ENCODE data around the gene PPFIBP2.

The PPFIBP2 gene

GRCh38 chr11:7563281-7563680 is 49.5 kb downstream of the PPFIBP2 start:
- Histone ChIP-seq H3K4me3 (ENCODE audit: low read depth, low read length) (no peak overlapping the region), H3K4me1 (ENCODE audit: control insufficient read depth, insufficient read depth, low read length) (no peaks in the 10 kb centered on the region), H3K36me3 (ENCODE audit: control insufficient read depth in 2 of 2, insufficient read depth in 1 of 2, low read length in 2 of 2) (no peaks in the 10 kb centered on the region), H3K9me3 (ENCODE audit: control insufficient read depth, insufficient read depth, low read depth, low read length) (no peaks in the 10 kb centered on the region), H3K27ac (ENCODE audit: extremely low read depth, low read depth, low read length) (no peak overlapping the region)
- ChIA-PET CTCF (interaction anchor here (0.6 kb wide), 1 partner anchor 58 kb away, joined by 3 read pairs; no protein-coding TSS in a partner anchor), POLR2A (no interaction called here)
- TF ChIP-seq PRDM4 (tag by site-specific recombination; IDR thresholded peaks at IDR 0.05): 0 out of 2 replicates have a peak, but pooled peaks have one; percentile 53
- no peak for TF ChIP-seq ZNF473 (tag by site-specific recombination; IDR thresholded peaks at IDR 0.05)

- no peak for TF ChIP-seq ZFHX2 (tag by site-specific recombination; conservative IDR thresholded peaks at IDR 0.05)
- no peak for TF ChIP-seq ZNF114 (tag by site-specific recombination; IDR thresholded peaks at IDR 0.05)
- TF ChIP-seq ZNF473 (tag by site-specific recombination; IDR thresholded peaks at IDR 0.05): no peak
- TF ChIP-seq ZNF501 (tag by site-specific recombination; IDR thresholded peaks at IDR 0.05): no peak
- TF ChIP-seq ZNF202 (tag by site-specific recombination; IDR thresholded peaks at IDR 0.05; ENCODE audit: borderline replicate concordance): no peak
- TF ChIP-seq FEZF1 (tag by site-specific recombination; IDR thresholded peaks at IDR 0.05): no peak
- TF ChIP-seq HOXD13 (CRISPR knock-in tag; IDR thresholded peaks at IDR 0.05; ENCODE audit: borderline replicate concordance): no peak
- no peak for TF ChIP-seq ZNF132 (tag by site-specific recombination; IDR thresholded peaks at IDR 0.05; ENCODE audit: borderline replicate concordance)
- TF ChIP-seq ZBTB26 (tag by site-specific recombination; optimal IDR thresholded peaks at IDR 0.05): no peak
- TF ChIP-seq SCRT2 (tag by site-specific recombination; IDR thresholded peaks at IDR 0.05): no peak
- no peak for TF ChIP-seq ZNF623 (tag by site-specific recombination; IDR thresholded peaks at IDR 0.05)
- no peak for TF ChIP-seq ZNF416 (tag by site-specific recombination; IDR thresholded peaks at IDR 0.05)
- TF ChIP-seq ZFP3 (tag by site-specific recombination; IDR thresholded peaks at IDR 0.05; ENCODE audit: low read depth): no peak
- TF ChIP-seq ZNF585B (tag by site-specific recombination; IDR thresholded peaks at IDR 0.05): no peak
- no peak for TF ChIP-seq ZNF624 (tag by site-specific recombination; IDR thresholded peaks at IDR 0.05)
- no peak for TF ChIP-seq ZNF239 (tag by site-specific recombination; IDR thresholded peaks at IDR 0.05)
- TF ChIP-seq ZNF785 (tag by site-specific recombination; IDR thresholded peaks at IDR 0.05): no peak
- TF ChIP-seq ZNF645 (tag by site-specific recombination; IDR thresholded peaks at IDR 0.05): no peak
- no peak for TF ChIP-seq KLF16 (tag by site-specific recombination; IDR thresholded peaks at IDR 0.05)
- TF ChIP-seq ZNF792 (tag by site-specific recombination; IDR thresholded peaks at IDR 0.05): no peak
- ChIA-PET POLR2A (no interaction called here), CTCF (interaction anchor here (0.6 to 2.1 kb wide), 3 partner anchors 93 to 122 kb away, joined by 3 to 12 read pairs (median 4); no protein-coding TSS in a partner anchor)
- no peaks in the 10 kb centered on the region for H3K36me3 ChIP-seq (ENCODE audit: control insufficient read depth in 2 of 2, insufficient read depth in 1 of 2, low read length in 2 of 2)
- no peak overlapping the region for H3K4me3 ChIP-seq (ENCODE audit: low read depth, low read length)
- no peak overlapping the region for H3K27ac ChIP-seq (ENCODE audit: extremely low read depth, low read depth, low read length)
- H3K9me3 ChIP-seq (ENCODE audit: control insufficient read depth, insufficient read depth, low read depth, low read length): no peaks in the 10 kb centered on the region
- no peaks in the 10 kb centered on the region for H3K4me1 ChIP-seq (ENCODE audit: control insufficient read depth, insufficient read depth, low read length)
Observed at GRCh38 chr11:7564803-7565202, 51.0 kb downstream of the PPFIBP2 start.

All from HEK293 (cell line).